Glutamatergic neuron (in vitro differentiated cells): ENCODE measurements around the gene USP3. TPM values are rescaled to one million over a fixed set of nuclear protein-coding genes. Genes with fewer than 3 reads are reported as not detected.

Source experiments
- DNase-seq: peaks from one replicate; pipeline ENCODE4 v3.0.0; 2022
- H3K27ac Mint-ChIP-seq: one replicate; pipeline ENCODE4 v1.8.0; 2020; ENCODE audit warnings: mild to moderate bottlenecking, mixed read lengths, inconsistent platforms; ENCODE audit not compliant: unreplicated experiment
- H3K27me3 Mint-ChIP-seq: one replicate; pipeline ENCODE4 v1.8.0; 2020; ENCODE audit warnings: mild to moderate bottlenecking, moderate library complexity, mixed read lengths, inconsistent platforms; ENCODE audit not compliant: unreplicated experiment
- H3K36me3 Mint-ChIP-seq: one replicate; pipeline ENCODE4 v1.8.0; 2020; ENCODE audit warnings: mild to moderate bottlenecking, mixed read lengths, inconsistent platforms; ENCODE audit not compliant: unreplicated experiment
- H3K4me1 Mint-ChIP-seq: one replicate; pipeline ENCODE4 v1.8.0; 2020; ENCODE audit warnings: mild to moderate bottlenecking, low read depth, mixed read lengths, inconsistent platforms; ENCODE audit not compliant: unreplicated experiment
- H3K4me3 Mint-ChIP-seq: one replicate; pipeline ENCODE4 v1.8.0; 2020; ENCODE audit warnings: mild to moderate bottlenecking, mixed read lengths, inconsistent platforms; ENCODE audit not compliant: unreplicated experiment
- H3K9me3 Mint-ChIP-seq: one replicate; pipeline ENCODE4 v1.8.0; 2020; ENCODE audit warnings: mild to moderate bottlenecking, moderate library complexity, mixed read lengths, inconsistent platforms; ENCODE audit not compliant: unreplicated experiment
- CTCF ChIP-seq: fragments of 200-600 bp; sonication (generic); IDR thresholded peaks from one replicate; pipeline ENCODE4 v1.5.0; 2021; ENCODE audit not compliant: partially characterized antibody, unreplicated experiment
- total RNA-seq: library from RNA; stranded (reverse); fragmentation: NEBNext Ultra II Directional; extraction: Animal tissue kit (Norgen Biotek cat#: 25700); gene quantifications from one replicate; pipeline ENCODE4 v1.2.1, GENCODE V29; 2021; ENCODE audit not compliant: unreplicated experiment

The USP3 gene
- total RNA-seq, 1 donor from 2014 or later = 50.9 TPM

GRCh38 chr15:63526401-63526800, 22.0 kb downstream of the USP3 start:
- Mint-ChIP-seq H3K36me3 (no peaks in the 10 kb centered on the region), H3K4me1 (peaks cover 10% of the 10 kb centered on the region), H3K9me3 (peaks cover 2% of the 10 kb centered on the region), H3K27me3 (peaks cover 6% of the 10 kb centered on the region), H3K27ac (no peak overlapping the region), H3K4me3 (no peak overlapping the region)
- DNase-seq = no peak
- no peak for TF ChIP-seq CTCF

- Mint-ChIP-seq H3K9me3 (peaks cover 2% of the 10 kb centered on the region), H3K27me3 (peaks cover 6% of the 10 kb centered on the region), H3K4me3 (no peak overlapping the region), H3K27ac (peak overlapping the region; percentile 31), H3K4me1 (peaks cover 12% of the 10 kb centered on the region), H3K36me3 (no peaks in the 10 kb centered on the region)
- no peak for DNase-seq
- no peak for TF ChIP-seq CTCF
These were observed 23.8 kb downstream of the USP3 start for GRCh38 chr15:63528138-63528659.

GRCh38 chr15:63530235-63530634, 25.8 kb downstream of the USP3 start:
- peaks cover 6% of the 10 kb centered on the region for H3K27me3 Mint-ChIP-seq
- peaks cover 2% of the 10 kb centered on the region for H3K9me3 Mint-ChIP-seq
- H3K36me3 Mint-ChIP-seq = no peaks in the 10 kb centered on the region
- H3K4me1 Mint-ChIP-seq = peaks cover 12% of the 10 kb centered on the region
- no peak for TF ChIP-seq CTCF
- no peak overlapping the region for H3K4me3 Mint-ChIP-seq
- DNase-seq = no peak
- no peak overlapping the region for H3K27ac Mint-ChIP-seq

- Mint-ChIP-seq H3K9me3 (peaks cover 2% of the 10 kb centered on the region), H3K4me1 (peaks cover 12% of the 10 kb centered on the region), H3K27ac (no peak overlapping the region), H3K27me3 (peaks cover 6% of the 10 kb centered on the region), H3K36me3 (no peaks in the 10 kb centered on the region), H3K4me3 (no peak overlapping the region)
- no peak for TF ChIP-seq CTCF
- DNase-seq = no peak
These were observed 26.4 kb downstream of the USP3 start for GRCh38 chr15:63530752-63531299.

GRCh38 chr15:63531586-63531985, 27.2 kb downstream of the USP3 start:
- Mint-ChIP-seq H3K4me3 (no peak overlapping the region), H3K9me3 (peaks cover under 1% of the 10 kb centered on the region), H3K36me3 (no peaks in the 10 kb centered on the region), H3K4me1 (peaks cover 12% of the 10 kb centered on the region), H3K27ac (no peak overlapping the region), H3K27me3 (peaks cover 6% of the 10 kb centered on the region)
- TF ChIP-seq CTCF = no peak
- DNase-seq = no peak
